Bronchial epithelial cell (primary cell): ENCODE results near the gene EEF2. TPM values are rescaled to one million over a fixed set of nuclear protein-coding genes. Genes with fewer than 3 reads are reported as not detected.

ENCODE experiments used
- DNase-seq: peaks from one replicate; pipeline ENCODE4 v3.0.0-alpha.2; 2010; ENCODE audit warnings: low read depth
- FAIRE-seq: peaks from 2 replicates; lab custom pipeline; 2011; peaks lifted over from hg19 to GRCh38; lab: Jason Lieb, UNC
- H3K27me3 ChIP-seq: 2 replicates; pipeline ENCODE4 v1.5.1; 2011; ENCODE audit warnings: low read length; ENCODE audit not compliant: control insufficient read depth, insufficient read depth
- H3K36me3 ChIP-seq: 2 replicates; pipeline ENCODE4 v1.5.1; 2011; ENCODE audit warnings: low read length; ENCODE audit not compliant: control insufficient read depth, insufficient read depth
- H3K4me3 ChIP-seq: 2 replicates; pipeline ENCODE4 v1.5.1; 2011; ENCODE audit warnings: mild to moderate bottlenecking, low read depth, low read length, control low read depth
- total RNA-seq: library from RNA; depleted of rRNA; stranded (reverse); fragments of >200 nt; gene quantifications from 2 replicates; pipeline ENCODE4 v1.2.1, GENCODE V29; 2014
- TF ChIP-seq, protein P1 (sequence below): IDR thresholded peaks from 2 replicates; pipeline ENCODE4 v1.5.1; 2011; ENCODE audit warnings: mild to moderate bottlenecking, moderate library complexity, low read length, control low read depth, inconsistent platforms; ENCODE audit not compliant: insufficient read depth, severe bottlenecking

Gene EEF2
- total RNA-seq, 1 donor from 2014 or later = 4,680 TPM

DNA sequence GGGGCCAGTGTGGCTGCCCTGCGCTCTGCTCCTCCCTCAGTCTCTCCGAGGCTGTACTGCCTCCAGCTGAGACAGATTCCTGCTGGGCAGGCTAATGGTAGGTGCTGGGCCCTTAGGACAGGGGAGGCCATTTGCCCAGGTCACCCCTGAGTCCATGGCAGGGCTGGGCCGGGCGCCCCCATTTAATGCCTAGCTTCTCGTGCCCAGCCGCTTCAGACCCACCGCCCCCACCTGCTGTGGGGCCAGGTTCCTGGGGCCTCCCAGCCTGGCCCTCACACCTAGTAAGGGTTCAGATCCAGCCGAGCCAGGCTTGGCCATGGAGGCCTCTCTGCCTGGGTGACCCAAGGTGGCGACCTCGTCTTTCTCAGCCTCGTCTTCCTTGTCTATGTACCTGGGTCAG lies 40.1 kb upstream of the EEF2 start:
- FAIRE-seq (no peak), DNase-seq (no peak)
- Histone ChIP-seq H3K4me3 (no peak overlapping the region), H3K36me3 (peaks cover 20% of the 10 kb centered on the region), H3K27me3 (no peaks in the 10 kb centered on the region)
- TF ChIP-seq, protein P1, sequence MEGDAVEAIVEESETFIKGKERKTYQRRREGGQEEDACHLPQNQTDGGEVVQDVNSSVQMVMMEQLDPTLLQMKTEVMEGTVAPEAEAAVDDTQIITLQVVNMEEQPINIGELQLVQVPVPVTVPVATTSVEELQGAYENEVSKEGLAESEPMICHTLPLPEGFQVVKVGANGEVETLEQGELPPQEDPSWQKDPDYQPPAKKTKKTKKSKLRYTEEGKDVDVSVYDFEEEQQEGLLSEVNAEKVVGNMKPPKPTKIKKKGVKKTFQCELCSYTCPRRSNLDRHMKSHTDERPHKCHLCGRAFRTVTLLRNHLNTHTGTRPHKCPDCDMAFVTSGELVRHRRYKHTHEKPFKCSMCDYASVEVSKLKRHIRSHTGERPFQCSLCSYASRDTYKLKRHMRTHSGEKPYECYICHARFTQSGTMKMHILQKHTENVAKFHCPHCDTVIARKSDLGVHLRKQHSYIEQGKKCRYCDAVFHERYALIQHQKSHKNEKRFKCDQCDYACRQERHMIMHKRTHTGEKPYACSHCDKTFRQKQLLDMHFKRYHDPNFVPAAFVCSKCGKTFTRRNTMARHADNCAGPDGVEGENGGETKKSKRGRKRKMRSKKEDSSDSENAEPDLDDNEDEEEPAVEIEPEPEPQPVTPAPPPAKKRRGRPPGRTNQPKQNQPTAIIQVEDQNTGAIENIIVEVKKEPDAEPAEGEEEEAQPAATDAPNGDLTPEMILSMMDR = no peak

DNA sequence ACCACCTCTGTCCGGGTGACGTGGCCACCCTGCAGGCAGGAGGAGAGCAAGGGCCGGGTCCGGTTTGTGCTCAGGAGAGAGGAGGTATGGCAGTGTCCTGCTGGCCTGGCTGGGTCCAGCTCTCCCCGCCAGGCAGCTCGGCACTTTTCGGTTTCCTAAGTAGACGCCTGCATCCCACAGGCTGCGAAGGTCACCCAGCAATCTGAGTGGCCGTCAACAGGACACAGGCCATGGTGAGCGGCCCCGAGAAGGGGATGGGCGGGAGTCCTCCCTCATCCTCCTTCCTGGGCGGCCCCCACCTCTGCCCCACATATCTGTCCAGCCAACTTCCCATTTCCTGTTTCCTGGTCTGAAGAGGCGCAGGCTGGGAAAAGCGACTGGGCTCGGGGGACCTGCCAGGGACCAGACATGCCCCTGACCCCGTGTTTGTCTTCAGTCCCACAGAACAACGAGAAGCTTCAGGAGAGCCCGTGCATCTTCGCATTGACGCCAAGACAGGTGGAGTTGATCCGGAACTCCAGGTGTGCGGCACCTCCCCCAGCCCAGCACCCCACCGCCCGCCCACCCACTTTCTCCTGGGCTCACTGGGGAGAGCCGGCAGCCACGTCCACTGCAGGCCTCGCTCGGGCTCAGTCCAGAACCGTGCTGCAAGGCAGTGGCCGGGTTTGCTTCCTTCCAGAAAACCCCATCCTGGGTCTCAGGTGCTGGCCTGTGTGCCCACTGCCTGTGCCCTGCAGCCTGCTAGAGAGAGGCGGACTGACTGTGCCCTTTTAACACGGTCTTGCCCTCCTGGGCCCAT lies 38.5 kb upstream of the EEF2 start:
- H3K27me3 ChIP-seq = no peaks in the 10 kb centered on the region
- no peak overlapping the region for H3K4me3 ChIP-seq
- DNase-seq (no peak), FAIRE-seq (no peak)
- peaks cover 14% of the 10 kb centered on the region for H3K36me3 ChIP-seq
- TF ChIP-seq, protein P1 = no peak

DNA sequence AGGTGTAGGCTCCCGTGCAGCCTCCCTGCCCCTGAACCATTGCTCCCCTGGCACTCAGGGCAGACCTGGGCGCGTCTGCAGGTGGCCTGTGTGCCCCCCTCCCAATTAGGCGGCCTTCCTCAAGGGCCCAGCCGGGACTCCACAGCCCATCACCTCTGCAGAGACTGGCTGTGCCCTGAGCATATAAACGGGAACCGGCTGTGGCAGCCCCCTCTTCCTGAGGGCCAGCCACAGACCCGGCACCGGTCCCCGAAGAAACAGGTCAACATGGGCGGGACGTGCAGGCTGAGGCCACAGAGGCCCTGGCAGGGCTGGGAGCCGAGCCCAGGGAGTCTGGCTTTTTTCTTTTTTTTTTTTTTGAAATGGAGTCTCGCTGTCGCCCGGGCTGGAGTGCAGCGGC lies 34.3 kb upstream of the EEF2 start:
- Histone ChIP-seq H3K27me3 (no peaks in the 10 kb centered on the region), H3K36me3 (peaks cover 13% of the 10 kb centered on the region), H3K4me3 (no peak overlapping the region)
- TF ChIP-seq, protein P1 = no peak
- FAIRE-seq = no peak
- DNase-seq = no peak

DNA sequence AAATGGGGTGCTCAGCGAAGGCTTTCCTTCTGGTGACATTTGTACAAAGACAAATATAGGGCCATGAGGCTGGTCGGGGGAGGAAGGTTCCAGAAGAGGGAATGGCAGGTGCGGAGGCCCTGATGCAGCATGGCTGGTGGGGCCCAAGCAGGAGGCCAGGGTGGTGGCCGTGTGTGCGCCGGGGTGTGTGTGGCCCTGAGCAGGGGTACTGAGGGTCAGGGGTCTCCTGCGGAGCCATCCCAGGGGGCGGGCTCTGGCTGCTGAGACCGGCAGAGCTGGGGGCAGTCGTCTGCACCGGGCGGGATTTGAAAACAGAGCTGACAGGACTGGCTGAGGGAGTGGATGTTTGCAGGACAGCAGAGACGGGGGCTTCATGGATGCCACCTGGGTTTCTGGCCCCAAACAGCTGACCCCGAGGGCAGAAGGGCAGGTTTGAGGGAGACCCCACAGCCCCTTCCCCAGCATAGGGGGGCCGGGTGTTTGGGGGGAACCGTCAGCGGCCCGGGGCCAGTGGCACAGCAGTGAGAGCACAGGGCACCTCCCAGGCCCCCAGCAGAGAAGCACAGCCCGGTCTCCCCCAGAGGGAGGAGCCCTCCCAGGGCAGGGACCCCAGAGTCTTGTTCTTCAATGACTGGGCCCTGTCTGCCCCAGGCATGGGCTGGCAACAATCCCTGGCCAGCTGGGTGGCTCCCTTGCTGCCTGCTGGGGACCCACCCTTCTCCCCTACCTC lies 33.7 kb upstream of the EEF2 start:
- TF ChIP-seq, protein P1 = no peak
- no peak overlapping the region for H3K4me3 ChIP-seq
- H3K27me3 ChIP-seq = no peaks in the 10 kb centered on the region
- peaks cover 16% of the 10 kb centered on the region for H3K36me3 ChIP-seq
- FAIRE-seq (no peak), DNase-seq (no peak)

DNA sequence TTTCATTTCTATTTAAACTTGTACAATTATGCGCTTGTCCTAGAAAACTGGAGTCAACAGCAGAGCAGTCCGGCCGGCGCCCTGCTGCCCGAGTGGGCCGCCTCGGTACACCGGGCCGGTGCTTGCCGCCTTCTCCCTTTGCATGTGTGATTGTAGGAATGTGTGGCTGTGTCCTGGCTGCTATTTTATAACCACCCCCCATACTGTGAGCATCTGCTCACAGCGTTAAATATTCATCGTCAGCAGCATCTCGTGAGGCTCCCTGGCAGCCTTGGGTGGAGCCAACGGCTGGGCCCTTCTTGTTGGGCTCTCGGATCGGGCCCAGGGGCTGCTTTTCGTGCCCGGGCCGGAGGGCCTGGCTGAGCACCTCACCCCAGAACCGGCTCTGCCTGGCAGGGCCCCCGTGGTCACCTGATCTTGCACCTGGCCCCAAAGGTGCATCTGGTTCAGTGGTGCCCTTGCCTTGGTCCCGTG lies 32.9 kb upstream of the EEF2 start:
- Histone ChIP-seq H3K27me3 (no peaks in the 10 kb centered on the region), H3K4me3 (no peak overlapping the region), H3K36me3 (peaks cover 17% of the 10 kb centered on the region)
- no peak for FAIRE-seq
- TF ChIP-seq, protein P1 = no peak
- no peak for DNase-seq
